ENCODE measurements around the gene LRRC9. TPM values are rescaled to one million over a fixed set of nuclear protein-coding genes. Genes with fewer than 3 reads are reported as not detected.
A peak's percentile ranks its signal among the peaks of the same experiment; 100 is the strongest.

The LRRC9 gene
- total and polyA plus RNA-seq, 2 of the 13 experiments (the other 11 are each of a cell fraction or from before 2014, with no cell fraction given): 0.08 to 0.18 TPM

DNA sequence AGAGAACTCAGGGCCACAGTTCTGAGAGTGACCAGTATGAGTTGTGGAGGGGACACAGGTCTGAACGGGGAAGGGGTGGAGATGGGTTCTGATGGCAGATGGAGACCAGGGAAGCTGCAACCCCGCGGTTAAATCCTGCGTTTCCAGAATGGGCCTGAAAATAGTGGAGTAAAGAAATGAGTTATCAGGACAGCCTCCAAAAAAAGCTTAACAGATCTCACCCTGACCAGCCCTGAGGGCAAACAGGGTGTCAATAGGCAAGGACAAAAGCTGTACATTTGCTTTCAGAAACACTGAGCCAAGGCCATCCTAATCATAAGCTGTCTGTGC lies 48.8 kb upstream of the LRRC9 start (continued):
- TF ChIP-seq, protein P1, sequence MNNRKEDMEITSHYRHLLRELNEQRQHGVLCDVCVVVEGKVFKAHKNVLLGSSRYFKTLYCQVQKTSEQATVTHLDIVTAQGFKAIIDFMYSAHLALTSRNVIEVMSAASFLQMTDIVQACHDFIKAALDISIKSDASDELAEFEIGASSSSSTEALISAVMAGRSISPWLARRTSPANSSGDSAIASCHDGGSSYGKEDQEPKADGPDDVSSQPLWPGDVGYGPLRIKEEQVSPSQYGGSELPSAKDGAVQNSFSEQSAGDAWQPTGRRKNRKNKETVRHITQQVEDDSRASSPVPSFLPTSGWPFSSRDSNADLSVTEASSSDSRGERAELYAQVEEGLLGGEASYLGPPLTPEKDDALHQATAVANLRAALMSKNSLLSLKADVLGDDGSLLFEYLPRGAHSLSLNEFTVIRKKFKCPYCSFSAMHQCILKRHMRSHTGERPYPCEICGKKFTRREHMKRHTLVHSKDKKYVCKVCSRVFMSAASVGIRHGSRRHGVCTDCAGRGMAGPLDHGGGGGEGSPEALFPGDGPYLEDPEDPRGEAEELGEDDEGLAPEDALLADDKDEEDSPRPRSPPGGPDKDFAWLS (CRISPR knock-in tag; IDR thresholded peaks at IDR 0.05; ENCODE audit: borderline replicate concordance): no peak
- TF ChIP-seq ZNF225 (CRISPR knock-in tag; IDR thresholded peaks at IDR 0.05) (no peak), CHCHD3 (CRISPR knock-in tag; IDR thresholded peaks at IDR 0.05) (no peak)
- TF ChIP-seq, protein P2, sequence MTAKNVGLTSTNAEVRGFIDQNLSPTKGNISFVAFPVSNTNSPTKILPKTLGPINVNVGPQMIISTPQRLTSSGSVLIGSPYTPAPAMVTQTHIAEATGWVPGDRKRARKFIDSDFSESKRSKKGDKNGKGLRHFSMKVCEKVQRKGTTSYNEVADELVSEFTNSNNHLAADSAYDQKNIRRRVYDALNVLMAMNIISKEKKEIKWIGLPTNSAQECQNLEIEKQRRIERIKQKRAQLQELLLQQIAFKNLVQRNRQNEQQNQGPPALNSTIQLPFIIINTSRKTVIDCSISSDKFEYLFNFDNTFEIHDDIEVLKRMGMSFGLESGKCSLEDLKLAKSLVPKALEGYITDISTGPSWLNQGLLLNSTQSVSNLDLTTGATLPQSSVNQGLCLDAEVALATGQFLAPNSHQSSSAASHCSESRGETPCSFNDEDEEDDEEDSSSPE (CRISPR knock-in tag; IDR thresholded peaks at IDR 0.05): no peak

DNA sequence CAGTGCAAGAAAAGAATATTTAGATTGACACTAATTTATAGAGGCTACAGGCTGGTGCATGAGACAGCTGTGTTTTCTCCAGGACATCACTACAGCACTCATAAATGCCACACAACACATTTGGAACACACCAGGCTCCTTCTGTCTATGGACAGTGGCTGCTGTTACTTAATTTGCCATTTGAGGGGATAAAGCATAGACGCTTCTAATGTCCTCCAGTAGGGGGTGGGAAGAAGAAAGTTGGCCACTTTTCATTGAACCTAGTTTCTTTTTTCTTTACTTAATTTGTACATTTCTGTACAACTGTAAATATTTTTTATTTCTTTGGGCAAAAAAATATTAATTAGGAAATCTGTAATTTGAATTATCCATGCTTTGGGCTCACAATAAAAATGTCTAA lies 37.0 kb upstream of the LRRC9 start:
- no peak overlapping the region for H3K4me3 ChIP-seq (replicated peaks in 1 of 3; ENCODE audit: insufficient read depth in 1 of 3, low read depth in 2 of 3, low read length in 3 of 3)
- no peaks in the 10 kb centered on the region for H4K20me1 ChIP-seq (ENCODE audit: insufficient read depth, low read length)
- H3K79me2 ChIP-seq (ENCODE audit: insufficient read depth, low read length): no peaks in the 10 kb centered on the region
- intact Hi-C loops (cut with micrococcal nuclease; ENCODE audit: unreplicated experiment): no loop called here
- CTCF ChIA-PET (ENCODE audit: low intra/inter-chr PET ratio, low total read pairs): no interaction called here
- POLR2A ChIA-PET: no interaction called here
- 0% methylated on average over 1 of the region's 1 CpG for WGBS (ENCODE audit: low lambda C conversion rate)
- H3K4me2 ChIP-seq (ENCODE audit: low read depth, low read length): no peak overlapping the region
- no peak overlapping the region for H3K9ac ChIP-seq (ENCODE audit: insufficient read depth, low read depth, low read length)
- ATAC-seq: 0 out of 3 replicates have a peak, but pooled peaks have one; percentile 51
- FAIRE-seq: peak; percentile 47
- no peaks in the 10 kb centered on the region for H3K4me1 ChIP-seq (ENCODE audit: insufficient read depth, low read length)
- H2AFZ ChIP-seq (ENCODE audit: low read length): no peak overlapping the region
- H3K27ac ChIP-seq (ENCODE audit: extremely low read length, insufficient read depth, low read length): no peak overlapping the region
- H3K27me3 ChIP-seq (ENCODE audit: control insufficient read depth in 1 of 2, insufficient read depth in 2 of 2, low read length in 2 of 2): no peaks in the 10 kb centered on the region
- in situ Hi-C loops (cut with HindIII; ENCODE audit: extremely low pct_ligation_motif_present, low pct_unique_long_range_greater_than_20kb): no loop called here
- DNase-seq (ENCODE audit: low spot score): no peak
- no peaks in the 10 kb centered on the region for H3K36me3 ChIP-seq (replicated peaks in 1 of 2; ENCODE audit: control insufficient read depth in 1 of 2, insufficient read depth in 2 of 2, low read length in 2 of 2)
- no peaks in the 10 kb centered on the region for H3K9me3 ChIP-seq (ENCODE audit: low read length)
- BruUV-seq (replicated peaks): no TSS peak
- TF ChIP-seq SKI (IDR thresholded peaks at IDR 0.05; ENCODE audit: partially characterized antibody): no peak
- TF ChIP-seq PTBP1 (IDR thresholded peaks at IDR 0.05; ENCODE audit: low read depth, low read length, poor library complexity, severe bottlenecking): no peak
- no peak for TF ChIP-seq ZNF883 (CRISPR knock-in tag; IDR thresholded peaks at IDR 0.05; ENCODE audit: not compliant biosample characterization)
- TF ChIP-seq, protein P3, sequence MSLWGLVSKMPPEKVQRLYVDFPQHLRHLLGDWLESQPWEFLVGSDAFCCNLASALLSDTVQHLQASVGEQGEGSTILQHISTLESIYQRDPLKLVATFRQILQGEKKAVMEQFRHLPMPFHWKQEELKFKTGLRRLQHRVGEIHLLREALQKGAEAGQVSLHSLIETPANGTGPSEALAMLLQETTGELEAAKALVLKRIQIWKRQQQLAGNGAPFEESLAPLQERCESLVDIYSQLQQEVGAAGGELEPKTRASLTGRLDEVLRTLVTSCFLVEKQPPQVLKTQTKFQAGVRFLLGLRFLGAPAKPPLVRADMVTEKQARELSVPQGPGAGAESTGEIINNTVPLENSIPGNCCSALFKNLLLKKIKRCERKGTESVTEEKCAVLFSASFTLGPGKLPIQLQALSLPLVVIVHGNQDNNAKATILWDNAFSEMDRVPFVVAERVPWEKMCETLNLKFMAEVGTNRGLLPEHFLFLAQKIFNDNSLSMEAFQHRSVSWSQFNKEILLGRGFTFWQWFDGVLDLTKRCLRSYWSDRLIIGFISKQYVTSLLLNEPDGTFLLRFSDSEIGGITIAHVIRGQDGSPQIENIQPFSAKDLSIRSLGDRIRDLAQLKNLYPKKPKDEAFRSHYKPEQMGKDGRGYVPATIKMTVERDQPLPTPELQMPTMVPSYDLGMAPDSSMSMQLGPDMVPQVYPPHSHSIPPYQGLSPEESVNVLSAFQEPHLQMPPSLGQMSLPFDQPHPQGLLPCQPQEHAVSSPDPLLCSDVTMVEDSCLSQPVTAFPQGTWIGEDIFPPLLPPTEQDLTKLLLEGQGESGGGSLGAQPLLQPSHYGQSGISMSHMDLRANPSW (CRISPR knock-in tag; IDR thresholded peaks at IDR 0.05; ENCODE audit: borderline replicate concordance): no peak
- TF ChIP-seq POLR2G (IDR thresholded peaks at IDR 0.05; ENCODE audit: low read depth, low read length): no peak
- TF ChIP-seq PHF21A (CRISPR knock-in tag; IDR thresholded peaks at IDR 0.05): no peak
- TF ChIP-seq ZNF556 (CRISPR knock-in tag; IDR thresholded peaks at IDR 0.05; ENCODE audit: borderline replicate concordance): no peak
- no peak for TF ChIP-seq MTF2 (CRISPR knock-in tag; IDR thresholded peaks at IDR 0.05; ENCODE audit: borderline replicate concordance)
- no peak for TF ChIP-seq ZEB1 (IDR thresholded peaks at IDR 0.05; ENCODE audit: insufficient replicate concordance, low read depth)
- no peak for TF ChIP-seq ZNF230 (CRISPR knock-in tag; IDR thresholded peaks at IDR 0.05)
- TF ChIP-seq ZBTB7A (CRISPR knock-in tag; IDR thresholded peaks at IDR 0.05): no peak
- no peak for TF ChIP-seq CCDC6 (CRISPR knock-in tag; IDR thresholded peaks at IDR 0.05)
- TF ChIP-seq NCOA2 (CRISPR knock-in tag; IDR thresholded peaks at IDR 0.05): no peak
- no peak for TF ChIP-seq ZNF207 (IDR thresholded peaks at IDR 0.05; ENCODE audit: borderline replicate concordance)
- no peak for TF ChIP-seq NONO (IDR thresholded peaks at IDR 0.05)
- no peak for TF ChIP-seq NONO (CRISPR knock-in tag; conservative IDR thresholded peaks at IDR 0.05)

All from HepG2 (cell line).